ENCODE results near the gene SMYD3.
A peak's percentile ranks its signal among the peaks of the same experiment; 100 is the strongest.

SMYD3 gene

GRCh38 chr1:245802941-245803665, 704.0 kb downstream of the SMYD3 start:
- DNase-seq, result no peak
- no peaks in the 10 kb centered on the region for H3K36me3 Mint-ChIP-seq (ENCODE audit: low read depth)
- no peak overlapping the region for H3K27ac Mint-ChIP-seq
- no peaks in the 10 kb centered on the region for H3K9me3 Mint-ChIP-seq
- peaks cover 9% of the 10 kb centered on the region for H3K27me3 Mint-ChIP-seq (ENCODE audit: low read depth, poor library complexity)
- no peak for TF ChIP-seq CTCF (IDR thresholded peaks at IDR 0.05)
- no peak overlapping the region for H3K4me3 Mint-ChIP-seq
- peaks cover 27% of the 10 kb centered on the region for H3K4me1 Mint-ChIP-seq

GRCh38 chr1:245800901-245801605, 706.0 kb downstream of the SMYD3 start:
- Mint-ChIP-seq H3K27ac (no peak overlapping the region), H3K4me1 (peaks cover 22% of the 10 kb centered on the region), H3K27me3 (ENCODE audit: low read depth, poor library complexity) (peaks cover 9% of the 10 kb centered on the region), H3K36me3 (ENCODE audit: low read depth) (no peaks in the 10 kb centered on the region), H3K4me3 (no peak overlapping the region), H3K9me3 (no peaks in the 10 kb centered on the region)
- no peak for TF ChIP-seq CTCF (IDR thresholded peaks at IDR 0.05)
- no peak for DNase-seq

GRCh38 chr1:245798349-245798711, 708.7 kb downstream of the SMYD3 start:
- peaks cover 9% of the 10 kb centered on the region for H3K27me3 Mint-ChIP-seq (ENCODE audit: low read depth, poor library complexity)
- H3K4me3 Mint-ChIP-seq, result no peak overlapping the region
- no peak for TF ChIP-seq CTCF (IDR thresholded peaks at IDR 0.05)
- H3K36me3 Mint-ChIP-seq (ENCODE audit: low read depth), result no peaks in the 10 kb centered on the region
- peaks cover 22% of the 10 kb centered on the region for H3K4me1 Mint-ChIP-seq
- H3K9me3 Mint-ChIP-seq, result no peaks in the 10 kb centered on the region
- no peak for DNase-seq
- no peak overlapping the region for H3K27ac Mint-ChIP-seq

GRCh38 chr1:245797592-245798348, 709.3 kb downstream of the SMYD3 start:
- H3K27ac Mint-ChIP-seq, result no peak overlapping the region
- peak; percentile 33 for DNase-seq
- no peaks in the 10 kb centered on the region for H3K36me3 Mint-ChIP-seq (ENCODE audit: low read depth)
- no peaks in the 10 kb centered on the region for H3K9me3 Mint-ChIP-seq
- H3K27me3 Mint-ChIP-seq (ENCODE audit: low read depth, poor library complexity), result peaks cover 9% of the 10 kb centered on the region
- peaks cover 22% of the 10 kb centered on the region for H3K4me1 Mint-ChIP-seq
- no peak overlapping the region for H3K4me3 Mint-ChIP-seq
- TF ChIP-seq CTCF (IDR thresholded peaks at IDR 0.05), result peak; percentile 30

- TF ChIP-seq CTCF (IDR thresholded peaks at IDR 0.05), result no peak
- H3K27ac Mint-ChIP-seq, result no peak overlapping the region
- no peaks in the 10 kb centered on the region for H3K36me3 Mint-ChIP-seq (ENCODE audit: low read depth)
- no peak overlapping the region for H3K4me3 Mint-ChIP-seq
- DNase-seq, result no peak
- no peaks in the 10 kb centered on the region for H3K27me3 Mint-ChIP-seq (ENCODE audit: low read depth, poor library complexity)
- no peaks in the 10 kb centered on the region for H3K9me3 Mint-ChIP-seq
- peaks cover 21% of the 10 kb centered on the region for H3K4me1 Mint-ChIP-seq
Observed at GRCh38 chr1:245791410-245792312, 715.4 kb downstream of the SMYD3 start.

Measured in nephron progenitor cell (in vitro differentiated cells).